ENCODE measurements around the gene CYLC2.

DNA sequence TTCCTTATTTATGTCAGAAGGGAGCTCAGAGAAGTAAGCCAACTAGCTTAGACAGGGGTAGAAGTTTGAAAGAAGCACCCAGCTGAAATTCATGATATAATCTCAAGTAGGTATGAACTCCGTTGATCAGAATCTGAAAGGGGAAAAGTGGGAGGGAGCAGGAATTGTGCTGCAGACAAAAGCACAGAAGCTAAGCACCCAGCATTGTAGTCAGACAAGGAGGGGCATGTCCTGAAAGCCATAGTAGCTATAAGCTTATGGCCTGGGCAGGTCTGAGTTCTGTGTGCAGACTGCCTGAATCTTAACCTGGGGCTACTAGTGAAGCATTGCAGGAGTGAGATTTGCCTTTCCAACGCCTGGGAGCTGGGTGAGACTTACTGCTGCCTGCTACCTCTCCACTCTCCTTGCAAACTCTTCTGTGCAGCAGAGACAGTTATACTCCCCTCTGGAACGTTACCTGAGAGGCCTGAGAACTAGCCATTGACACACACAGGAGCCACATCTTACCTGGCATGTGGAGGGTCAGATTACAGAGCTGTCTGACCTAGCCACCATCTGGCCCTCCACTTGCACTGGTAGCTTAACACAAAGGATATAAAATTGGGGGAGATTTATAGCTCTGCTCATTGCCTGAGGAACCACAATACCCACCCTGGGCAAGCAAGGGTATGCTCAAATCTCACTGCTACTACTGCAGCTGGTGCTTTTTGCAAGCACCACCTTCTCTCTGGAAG is 9.8 kb upstream of the CYLC2 start:
- TF ChIP-seq, protein P1, sequence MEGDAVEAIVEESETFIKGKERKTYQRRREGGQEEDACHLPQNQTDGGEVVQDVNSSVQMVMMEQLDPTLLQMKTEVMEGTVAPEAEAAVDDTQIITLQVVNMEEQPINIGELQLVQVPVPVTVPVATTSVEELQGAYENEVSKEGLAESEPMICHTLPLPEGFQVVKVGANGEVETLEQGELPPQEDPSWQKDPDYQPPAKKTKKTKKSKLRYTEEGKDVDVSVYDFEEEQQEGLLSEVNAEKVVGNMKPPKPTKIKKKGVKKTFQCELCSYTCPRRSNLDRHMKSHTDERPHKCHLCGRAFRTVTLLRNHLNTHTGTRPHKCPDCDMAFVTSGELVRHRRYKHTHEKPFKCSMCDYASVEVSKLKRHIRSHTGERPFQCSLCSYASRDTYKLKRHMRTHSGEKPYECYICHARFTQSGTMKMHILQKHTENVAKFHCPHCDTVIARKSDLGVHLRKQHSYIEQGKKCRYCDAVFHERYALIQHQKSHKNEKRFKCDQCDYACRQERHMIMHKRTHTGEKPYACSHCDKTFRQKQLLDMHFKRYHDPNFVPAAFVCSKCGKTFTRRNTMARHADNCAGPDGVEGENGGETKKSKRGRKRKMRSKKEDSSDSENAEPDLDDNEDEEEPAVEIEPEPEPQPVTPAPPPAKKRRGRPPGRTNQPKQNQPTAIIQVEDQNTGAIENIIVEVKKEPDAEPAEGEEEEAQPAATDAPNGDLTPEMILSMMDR (IDR thresholded peaks at IDR 0.05): no peak
- no peak for TF ChIP-seq POLR2A (IDR thresholded peaks at IDR 0.05)

Measured in body of pancreas (tissue), 4 donors.